Hematopoietic multipotent progenitor cell treated with erythropoietin and hydrocortisone succinate and interleukin-3 and kit ligand, for 6 days (in vitro differentiated cells): ENCODE data around the gene FBXW4.

Experiments
- DNase-seq: peaks from one replicate; pipeline ENCODE4 v3.0.0-alpha.2; 2015

Gene FBXW4

DNA sequence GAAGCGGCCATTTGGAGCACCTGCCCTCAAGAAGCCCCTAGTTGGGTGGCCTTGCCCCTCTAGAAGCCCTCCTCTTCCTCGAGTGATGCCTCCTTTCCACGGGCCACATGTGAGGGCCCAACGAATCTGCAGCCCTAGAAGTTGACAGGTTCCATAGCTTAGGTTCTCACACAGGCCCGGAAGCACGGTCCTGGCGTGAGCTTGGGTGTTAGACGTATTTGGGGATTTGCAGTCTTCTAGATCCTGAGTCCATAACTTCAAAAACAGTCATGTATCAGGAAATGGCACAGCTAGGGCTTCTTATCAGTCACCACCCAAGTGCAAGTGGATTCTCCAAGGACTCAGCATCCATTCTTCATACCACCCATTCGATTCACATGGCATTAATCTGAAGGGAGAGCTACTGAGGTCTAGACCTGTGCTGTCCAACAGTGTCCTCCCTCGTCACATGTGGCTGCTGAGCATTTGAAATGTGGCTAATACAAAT lies 477 bp upstream of the FBXW4 start:
- DNase-seq: peak; percentile 57

DNA sequence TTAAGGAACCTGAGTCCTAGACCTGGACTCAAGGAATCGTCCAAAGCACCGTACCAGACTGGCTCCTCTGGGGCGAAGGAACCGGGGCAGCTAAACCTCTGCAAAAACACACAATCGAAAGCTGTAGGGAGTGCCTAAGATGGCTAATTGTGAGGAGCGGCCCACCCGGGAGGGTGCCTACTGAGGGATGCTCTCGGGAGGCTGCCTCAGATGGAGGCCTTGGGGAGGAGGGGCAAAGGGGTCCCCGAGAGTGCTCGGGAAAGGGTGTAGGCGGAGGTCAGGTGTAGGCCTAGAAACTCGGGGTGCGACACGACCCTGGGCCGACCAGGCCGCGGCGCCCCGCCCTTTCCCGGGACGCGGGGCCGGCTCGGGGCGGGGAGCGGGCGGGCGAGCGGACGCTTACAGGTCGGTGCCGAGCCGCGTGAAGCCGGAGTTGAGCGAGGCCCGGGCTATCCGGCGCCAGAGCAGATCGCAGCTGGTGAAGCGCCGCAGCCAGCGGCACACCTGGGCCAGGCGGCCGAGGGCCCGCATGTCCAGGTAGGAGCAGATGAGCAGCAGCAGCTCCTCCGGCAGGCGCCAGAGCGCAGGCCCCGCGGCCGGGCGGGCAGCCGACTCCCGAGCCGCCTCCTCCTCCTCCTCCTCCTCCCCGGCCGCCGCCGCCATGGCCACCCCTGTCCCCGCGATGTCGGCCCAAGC lies 844 bp downstream of the FBXW4 start:
- peak; percentile 76 for DNase-seq

DNA sequence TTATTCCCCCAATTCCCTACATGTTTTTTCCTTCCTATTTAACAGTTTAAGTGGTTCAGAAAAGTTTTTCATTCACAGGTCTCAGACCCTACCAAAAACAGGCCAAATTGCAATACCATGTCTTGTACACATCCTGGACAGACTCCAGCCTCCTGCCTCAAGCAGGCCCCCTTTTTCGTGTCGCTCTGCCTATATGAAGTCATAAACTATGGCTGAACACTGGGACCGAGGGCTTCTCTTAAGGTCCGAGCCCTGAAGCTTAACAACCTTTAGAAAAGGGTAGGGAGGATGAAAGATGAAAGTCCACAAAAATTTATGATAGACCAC lies 1.4 kb downstream of the FBXW4 start:
- peak; percentile 70 for DNase-seq

DNA sequence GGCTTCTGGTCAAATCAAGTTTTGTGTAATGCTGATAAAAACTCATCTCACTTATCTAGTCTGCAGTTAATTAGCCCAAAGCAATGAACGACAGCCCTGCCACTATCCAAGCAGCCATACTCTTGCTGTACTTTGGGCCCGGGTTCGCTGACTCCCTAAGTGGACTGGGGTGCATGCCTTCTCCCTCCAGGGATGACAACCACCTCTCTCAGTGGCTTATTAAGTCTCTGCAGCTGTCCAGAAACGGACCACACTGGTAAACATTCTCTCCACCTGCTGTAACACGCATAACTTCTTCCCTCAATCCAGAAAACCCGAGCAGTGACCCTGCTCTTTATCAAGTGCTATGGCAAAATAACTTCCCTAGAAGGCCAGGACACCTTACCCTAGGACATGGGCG lies 3.9 kb downstream of the FBXW4 start:
- DNase-seq: no peak

DNA sequence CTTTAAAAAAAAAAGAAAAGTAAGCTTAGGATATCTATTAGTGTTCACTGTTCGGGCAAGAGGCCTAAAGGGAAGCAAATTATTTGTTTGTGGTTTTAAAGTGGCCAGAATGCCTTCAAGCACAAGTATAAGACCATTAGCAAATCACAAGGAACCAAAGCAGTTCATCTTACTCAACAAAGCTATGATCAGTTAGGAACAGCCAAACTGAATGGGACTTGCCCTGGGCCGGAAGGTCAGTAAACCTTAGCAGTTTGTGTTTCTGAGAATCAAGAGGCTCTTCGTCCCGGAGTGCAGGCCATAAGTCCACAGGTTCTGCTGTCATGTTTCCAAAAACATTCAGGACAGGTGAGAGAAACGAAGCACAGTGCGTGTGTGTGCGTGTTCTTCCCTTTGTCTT lies 4.5 kb downstream of the FBXW4 start:
- no peak for DNase-seq

DNA sequence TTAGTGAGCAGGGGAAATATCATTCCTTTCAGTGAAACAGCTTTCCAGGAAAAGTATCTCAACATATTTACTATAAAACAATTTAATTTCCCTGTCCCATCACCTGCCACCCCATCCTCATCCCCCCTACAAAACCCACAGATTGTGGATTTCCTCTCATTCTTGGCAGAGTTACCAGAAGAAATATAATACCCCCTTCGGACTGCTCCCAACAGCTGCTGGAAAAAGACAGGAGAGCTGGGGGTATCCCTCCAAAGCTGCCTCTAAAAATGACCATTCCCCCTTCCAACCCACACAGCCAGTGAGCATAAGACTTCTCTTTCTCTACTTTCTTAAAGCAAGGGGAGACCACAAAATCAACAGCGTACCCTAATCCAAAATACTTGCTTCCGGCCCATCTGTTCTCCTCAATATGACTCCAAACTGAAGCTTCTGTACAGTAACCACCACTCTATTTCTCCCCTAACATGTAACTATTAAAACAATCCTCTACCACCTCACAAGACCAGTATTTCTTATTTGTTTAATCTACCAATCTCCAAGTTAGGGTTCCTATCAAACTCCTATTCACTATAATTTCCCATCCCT lies 7.8 kb downstream of the FBXW4 start:
- DNase-seq: no peak

DNA sequence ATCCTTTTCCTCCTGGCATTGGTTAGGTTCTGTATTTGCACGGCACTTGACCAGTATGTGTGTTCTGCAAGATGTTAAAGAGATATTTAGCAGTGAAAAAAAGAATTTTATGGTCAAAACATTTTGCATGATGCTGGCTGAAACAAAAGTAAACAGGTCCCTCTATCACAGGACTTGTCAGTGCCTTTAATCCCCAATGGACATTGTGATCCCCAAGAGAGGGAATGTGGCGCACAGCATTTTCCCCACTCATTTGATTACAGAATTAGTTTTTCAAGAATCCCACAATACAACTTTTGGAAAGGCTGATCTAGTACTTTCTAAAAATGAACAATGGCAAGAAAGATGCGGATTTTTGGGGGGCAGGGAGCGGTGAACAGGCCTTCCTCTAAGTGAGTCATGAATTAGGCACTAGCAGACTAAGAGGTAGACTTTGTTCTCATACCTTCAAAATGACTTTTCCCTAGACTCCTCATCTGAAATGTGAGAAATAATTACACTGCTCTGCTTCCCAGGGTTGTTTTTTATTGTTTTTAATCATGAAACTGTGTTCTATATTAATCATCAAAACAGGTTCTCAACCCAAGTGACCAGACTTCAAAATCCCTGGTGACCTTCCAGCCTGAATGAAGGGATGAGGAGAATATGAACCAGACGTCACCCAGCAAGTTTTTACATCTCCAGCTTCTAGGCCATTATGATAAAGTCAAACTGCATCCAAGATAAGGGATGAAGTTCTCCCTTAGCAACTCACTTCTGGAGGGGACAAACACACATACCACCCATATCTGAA lies 8.6 kb downstream of the FBXW4 start:
- DNase-seq: no peak

DNA sequence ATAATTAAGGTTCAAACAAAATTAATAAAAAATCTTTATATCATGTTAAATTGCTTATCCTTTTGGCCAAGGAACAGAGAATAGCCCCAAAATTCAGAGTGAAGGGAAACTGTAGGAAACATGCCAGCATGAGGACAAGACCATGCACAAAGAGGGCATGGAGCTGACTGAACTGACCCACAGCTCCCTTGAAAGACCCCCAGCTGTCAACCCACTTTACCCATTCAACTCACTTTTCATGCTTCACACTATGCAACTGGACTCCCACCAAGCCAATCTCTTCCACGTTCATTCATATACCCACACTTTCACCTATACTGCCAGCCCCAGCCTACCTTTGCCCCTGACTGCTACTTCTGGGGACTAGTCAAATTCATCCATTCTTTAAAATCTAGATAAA lies 10.2 kb downstream of the FBXW4 start:
- DNase-seq: no peak

DNA sequence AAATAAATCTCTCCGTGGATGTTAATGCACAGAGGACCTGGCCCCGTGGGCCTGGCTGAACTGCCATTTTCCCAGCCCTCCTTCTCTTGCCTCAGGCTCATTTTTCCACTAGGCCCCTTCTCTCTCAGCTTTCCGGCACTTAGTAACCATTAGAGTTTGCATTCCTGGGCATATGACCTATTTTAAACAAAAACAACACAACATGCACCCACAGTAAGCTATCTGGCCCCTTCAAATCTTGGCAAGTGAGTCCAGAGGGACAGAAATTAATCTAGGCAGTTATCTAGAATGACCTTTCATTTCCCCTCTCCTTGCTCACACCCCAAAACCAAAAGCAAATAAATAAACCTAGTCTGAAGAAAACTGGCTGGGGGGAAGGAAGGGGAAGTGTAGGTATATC lies 11.7 kb downstream of the FBXW4 start:
- DNase-seq: no peak

DNA sequence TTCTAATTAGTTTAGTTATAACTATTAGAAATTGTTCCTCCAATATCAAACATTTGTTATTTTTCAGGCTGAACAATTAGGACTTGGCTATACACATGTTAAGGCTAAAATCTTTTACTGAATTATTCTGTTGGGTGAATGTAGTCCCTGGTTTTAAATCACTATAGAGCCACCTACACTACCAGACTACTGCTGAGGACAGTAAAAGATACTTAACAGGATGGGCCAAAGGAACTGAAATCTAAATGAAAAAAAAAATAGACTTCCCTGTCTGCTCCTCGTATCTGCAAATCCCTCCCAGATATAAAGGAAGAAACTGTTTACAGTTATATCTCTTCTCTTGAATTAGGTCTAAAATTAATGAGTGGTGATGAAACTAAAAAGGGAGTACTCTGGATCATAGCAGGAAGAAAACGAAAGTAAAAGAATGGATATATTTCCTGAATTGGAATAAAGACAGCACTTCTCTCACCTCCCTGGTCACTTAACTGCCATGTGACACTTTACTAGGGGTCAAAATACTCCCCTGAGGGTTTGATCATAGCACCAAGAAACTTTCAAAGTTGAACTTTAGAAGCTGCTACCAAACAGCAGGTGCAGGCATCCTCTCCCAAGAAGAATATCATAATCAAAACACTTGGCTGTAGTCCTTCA lies 12.7 kb downstream of the FBXW4 start:
- DNase-seq: peak; percentile 3

DNA sequence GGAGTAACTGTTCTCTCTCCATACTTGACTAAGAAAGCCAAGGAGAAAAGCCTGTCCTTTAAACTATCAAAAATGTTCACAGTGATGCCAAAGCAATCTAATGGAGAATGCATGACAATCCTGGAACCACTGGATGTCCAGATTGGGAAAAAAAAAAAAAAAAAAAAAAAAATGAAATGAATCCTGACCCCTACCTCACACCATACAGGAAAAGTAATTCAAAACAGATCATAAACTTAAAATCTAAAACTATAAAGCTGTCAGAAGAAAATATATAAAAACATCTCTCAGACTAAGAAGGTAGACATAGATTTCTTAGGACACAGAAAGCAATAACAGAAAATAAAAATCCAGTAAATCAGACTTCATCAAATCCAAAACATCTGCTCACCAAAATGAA lies 18.4 kb downstream of the FBXW4 start:
- no peak for DNase-seq

DNA sequence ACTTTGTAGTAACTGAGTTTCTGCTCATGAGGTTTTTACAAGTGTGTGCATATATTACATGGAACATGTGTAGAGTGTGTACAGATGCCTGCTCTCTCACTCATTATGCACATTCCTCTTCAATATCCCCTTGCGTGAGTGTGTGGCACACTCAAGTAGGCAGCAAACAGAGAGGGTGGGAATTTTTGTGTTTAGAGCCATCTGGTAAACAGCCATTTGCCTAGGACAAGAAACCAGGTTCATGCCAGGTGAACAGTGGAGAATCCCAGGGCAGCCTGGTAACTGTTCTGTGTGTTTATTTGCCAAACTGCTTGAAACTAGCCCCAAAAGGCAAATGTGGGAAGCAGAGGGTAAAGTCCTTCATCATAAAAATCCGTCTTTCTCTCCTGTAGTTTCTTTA lies 19.9 kb downstream of the FBXW4 start:
- no peak for DNase-seq

DNA sequence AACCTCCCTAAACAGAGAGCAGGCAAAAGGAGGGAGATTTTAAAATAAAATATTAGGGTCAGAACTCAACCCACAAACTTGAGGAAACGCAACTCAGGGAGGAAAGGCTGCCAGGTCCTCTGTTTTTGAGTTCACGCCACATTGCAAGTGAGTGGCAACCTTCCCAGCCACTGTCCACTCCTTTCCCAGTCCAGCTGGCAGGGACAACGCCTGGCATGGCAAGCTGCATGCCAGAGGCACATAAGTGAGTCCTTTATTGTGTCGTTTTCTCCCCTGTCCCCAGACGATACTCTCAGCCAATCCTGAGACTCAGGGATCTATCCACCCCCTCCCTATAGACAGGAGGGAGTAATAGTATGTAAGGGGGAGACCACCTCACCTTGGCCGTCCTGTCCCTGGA lies 22.4 kb downstream of the FBXW4 start:
- no peak for DNase-seq

DNA sequence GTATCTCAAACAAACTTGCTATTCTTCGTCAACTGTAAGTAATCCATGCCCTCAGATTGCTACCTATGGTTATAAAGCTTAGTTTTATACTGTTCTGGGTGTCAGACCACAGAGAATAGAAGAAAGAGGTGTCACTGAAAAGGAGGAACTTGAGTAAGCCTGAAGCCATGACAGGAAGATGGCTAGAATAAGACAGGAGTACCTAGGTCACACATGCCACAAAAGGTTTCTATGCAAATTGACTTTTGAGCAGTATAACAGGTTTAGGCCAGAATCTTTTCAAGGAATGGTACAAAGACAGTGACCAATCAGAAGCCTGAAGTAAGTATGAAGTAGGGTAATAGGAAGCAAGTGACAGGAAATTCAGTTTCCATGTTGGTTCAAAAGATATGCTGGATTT lies 23.5 kb downstream of the FBXW4 start:
- DNase-seq: no peak

DNA sequence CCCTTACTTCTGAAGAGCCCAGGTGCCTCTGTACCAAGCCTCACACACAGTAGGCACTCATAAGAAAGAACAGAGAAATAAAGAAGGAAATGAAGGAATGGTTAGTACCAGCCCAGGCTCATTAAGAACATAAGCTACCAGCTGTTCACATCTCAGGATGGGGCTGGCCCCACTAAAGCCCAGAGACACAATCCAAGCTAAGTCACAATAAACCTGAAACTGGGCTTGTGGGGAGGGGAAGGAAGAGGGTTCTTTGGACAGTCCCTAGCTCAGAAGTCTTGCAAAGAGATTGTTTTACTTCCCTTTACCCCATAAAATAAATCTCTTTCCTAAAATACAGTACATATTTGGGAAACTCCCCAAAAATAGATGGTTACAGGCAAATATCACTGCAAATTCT lies 24.3 kb downstream of the FBXW4 start:
- DNase-seq: no peak

DNA sequence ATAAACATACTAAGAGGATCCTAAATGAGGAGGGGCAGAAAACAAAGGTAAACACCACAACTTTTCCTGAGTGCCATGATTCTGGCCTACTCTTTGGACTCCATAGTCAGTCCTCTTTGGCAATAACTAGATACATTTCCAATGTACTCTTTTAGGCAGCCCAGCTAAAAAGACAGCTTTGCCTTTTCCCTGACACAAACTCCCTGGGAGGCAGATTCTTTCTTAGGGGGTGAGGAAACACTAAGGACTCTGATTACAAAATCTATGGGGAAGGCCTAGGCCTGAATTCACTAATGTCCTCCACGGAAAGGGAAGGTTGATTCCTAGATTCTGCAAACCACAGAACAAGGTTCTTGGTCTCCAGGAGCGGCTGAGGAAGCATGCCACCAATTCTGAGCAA lies 25.8 kb downstream of the FBXW4 start:
- DNase-seq: no peak

DNA sequence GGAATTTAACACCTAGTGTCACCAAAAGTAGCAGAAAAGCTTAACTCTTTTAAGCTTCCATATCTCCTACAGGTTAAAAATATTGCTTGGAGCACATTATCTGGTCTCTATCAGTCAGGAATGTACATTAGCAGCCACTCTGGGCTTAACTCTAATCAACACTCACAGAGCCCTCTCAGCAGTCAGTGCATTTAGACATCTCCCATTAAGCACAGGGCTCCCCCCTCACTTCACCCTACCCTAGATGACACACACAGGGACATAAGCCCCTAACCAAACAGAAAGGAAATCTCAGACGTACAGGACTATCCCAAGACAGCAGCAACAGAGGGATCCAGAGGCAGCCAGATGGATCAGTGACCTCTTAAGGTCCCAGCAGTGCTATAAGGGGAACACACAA lies 26.4 kb downstream of the FBXW4 start:
- no peak for DNase-seq

DNA sequence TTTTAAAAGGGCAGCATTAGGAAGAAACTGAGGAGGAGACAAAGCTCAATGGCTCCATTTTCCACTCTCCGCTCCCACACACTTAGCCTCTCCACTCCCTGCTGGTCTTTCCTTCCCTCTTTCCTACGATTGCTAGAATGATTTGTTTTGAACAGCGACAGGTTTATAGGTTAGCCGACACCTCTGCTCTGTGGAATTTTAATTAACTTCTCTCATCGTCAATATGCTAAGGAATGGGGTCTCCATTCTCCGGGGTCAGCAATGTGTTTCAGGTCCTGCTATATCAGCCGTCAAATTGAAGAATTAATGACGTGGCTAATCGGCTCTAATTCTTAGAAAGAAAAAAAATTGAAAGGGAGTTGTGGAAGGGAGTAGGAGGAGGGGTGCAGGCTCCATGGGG lies 28.9 kb downstream of the FBXW4 start:
- no peak for DNase-seq

DNA sequence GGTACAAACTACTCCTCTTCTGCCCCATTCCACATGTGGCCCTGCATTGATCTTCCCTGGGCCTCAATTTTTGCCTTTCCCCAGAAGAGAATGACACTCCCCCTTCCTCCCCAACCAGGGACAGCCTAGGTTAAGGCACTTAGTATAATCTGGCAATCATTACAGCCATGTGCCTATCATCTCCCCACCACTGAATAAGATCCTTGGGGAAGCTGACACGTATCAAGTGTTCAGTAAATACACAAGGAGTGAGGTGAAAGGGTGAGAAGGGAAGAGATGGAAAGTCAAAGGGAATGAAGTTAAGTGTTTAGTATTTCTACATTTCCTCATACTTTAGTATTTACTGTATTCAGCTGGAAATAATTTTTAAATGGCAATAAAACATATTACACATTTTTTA lies 31.9 kb downstream of the FBXW4 start:
- DNase-seq: no peak

DNA sequence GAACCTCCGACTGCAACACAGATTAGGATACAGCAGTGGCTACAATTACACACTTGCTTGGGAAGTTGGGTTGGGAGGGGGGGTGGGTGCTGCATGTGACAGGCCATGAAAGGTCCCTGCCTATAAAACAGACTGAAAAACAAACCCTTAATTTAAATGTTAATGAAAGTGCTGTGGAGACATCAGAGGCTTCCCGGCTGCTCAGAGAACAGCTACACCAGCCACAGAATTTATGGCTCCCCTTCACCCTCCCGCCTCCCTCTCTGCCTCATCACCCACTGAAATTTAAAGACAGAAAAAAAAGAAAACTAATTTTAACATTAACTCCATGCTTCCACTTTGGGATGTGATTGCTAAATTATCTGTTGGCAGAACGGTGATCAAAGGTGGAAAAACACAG lies 34.7 kb downstream of the FBXW4 start:
- no peak for DNase-seq

DNA sequence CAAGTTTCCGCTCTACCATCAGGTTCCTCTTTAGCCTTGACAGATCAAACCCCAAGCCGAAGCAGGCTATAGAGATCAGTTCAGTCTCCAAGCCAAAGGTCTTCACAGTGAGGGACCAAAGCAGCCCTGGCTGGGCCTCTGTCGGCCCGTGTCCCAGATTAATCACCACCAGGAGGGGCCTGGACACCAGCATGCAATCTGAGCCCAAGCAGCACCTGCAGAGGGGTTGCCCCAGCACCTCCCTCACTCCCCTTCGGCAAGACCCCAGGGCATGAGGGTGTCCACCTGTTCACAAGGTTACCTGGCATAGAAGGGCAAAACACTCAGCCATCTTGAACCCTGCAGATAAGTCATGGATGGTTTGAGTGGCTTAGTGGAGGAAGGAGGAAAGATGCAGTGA lies 36.0 kb downstream of the FBXW4 start:
- DNase-seq: no peak

DNA sequence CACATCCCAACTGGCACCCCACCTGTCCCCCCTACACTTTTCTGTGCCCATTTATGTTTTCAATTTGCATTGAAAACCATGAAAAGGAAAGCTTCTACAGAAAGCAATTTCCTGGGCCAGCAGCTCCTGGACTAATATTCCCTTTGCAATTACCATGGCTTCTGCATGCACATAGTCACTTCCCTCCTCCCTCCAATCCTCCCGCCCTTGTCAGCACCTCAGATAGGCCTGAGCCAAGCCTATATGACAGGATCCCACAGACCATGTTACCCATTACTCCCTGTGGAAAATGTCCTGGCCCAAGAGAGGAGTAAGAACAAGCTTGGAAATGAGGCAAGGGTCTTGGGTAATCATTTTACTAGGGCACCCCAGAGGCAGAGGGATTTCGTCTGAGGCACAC lies 38.1 kb downstream of the FBXW4 start:
- DNase-seq: no peak

DNA sequence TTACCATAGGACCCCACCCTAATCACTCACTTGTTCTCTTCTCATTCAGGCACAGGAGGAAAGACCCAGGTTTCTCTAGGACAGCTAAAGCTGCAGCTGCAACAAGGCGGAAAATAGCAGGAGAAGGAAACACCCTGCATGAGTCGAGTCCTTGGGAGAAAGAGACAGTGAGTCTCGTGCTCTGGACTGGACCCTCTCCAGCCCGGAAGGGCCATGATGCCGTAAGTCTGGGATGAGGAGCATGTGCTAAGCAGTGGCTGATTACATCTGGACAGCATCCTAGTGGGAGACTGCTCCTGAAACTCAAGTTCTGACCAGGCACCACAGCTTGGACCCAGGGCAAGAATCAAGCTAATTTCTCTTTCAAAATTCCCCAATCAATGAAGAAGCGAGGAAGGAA lies 39.4 kb downstream of the FBXW4 start:
- no peak for DNase-seq

DNA sequence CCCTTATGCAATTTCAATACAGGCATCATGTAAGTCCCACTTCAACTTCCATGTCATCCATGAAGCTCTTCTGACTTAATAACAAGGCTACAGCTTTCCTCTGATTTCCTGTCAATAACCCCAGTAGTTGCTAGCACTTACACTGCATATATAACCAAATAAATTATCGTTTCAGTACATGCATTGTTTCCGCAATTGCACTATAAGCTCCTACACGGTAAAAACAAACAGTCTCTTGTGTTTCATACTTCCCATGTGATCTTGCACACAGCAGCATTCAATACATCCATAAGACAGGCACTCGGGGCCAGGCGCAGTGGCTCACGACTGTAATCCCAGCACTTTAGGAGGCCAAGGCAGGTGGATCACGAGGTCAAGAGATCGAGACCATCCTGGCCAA lies 41.4 kb downstream of the FBXW4 start:
- DNase-seq: no peak
